ENCODE results near the gene VTCN1.
"Not testable (repeated sequence)": the region's sequence is repeated elsewhere in the genome, so short reads cannot be mapped to it uniquely, and the experiment has no call there.

VTCN1 gene, protein sequence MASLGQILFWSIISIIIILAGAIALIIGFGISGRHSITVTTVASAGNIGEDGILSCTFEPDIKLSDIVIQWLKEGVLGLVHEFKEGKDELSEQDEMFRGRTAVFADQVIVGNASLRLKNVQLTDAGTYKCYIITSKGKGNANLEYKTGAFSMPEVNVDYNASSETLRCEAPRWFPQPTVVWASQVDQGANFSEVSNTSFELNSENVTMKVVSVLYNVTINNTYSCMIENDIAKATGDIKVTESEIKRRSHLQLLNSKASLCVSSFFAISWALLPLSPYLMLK

DNA sequence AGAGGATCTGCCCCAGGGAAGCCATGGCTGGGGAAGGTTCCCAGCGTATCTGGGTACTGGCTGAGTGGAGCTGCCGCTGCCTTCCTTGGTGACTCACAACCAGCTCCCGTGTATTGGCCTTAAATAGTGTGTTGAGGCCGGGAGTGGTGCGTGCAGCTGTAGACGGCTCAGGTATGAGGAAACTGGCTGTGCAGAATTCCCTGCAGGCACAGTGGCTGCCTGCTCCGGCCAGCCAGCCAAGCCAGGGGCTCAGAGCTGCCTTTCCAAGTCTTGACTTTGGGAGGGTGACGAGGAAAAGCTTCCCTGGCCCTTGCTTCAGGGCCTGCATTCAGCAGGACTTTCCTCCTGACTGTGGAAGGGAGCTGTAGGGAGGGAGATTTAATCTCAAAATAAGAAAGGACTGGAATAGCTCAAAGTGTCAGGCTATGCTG, at the start of gene VTCN1:
TSS of gene VTCN1 (minus strand) at position 97 of the 431 bp plus-strand sequence. CDS start at position 25, 72 bp downstream.
- no peak within 1 kb of the TSS for H3K27ac Mint-ChIP-seq
- no peaks in the 10 kb centered on the region for H3K9me3 Mint-ChIP-seq
- no peak within 1 kb of the TSS for H3K4me3 Mint-ChIP-seq
- no peaks in the 10 kb centered on the region for H3K27me3 Mint-ChIP-seq (ENCODE audit: low read depth)
- H3K4me1 Mint-ChIP-seq (ENCODE audit: low read depth), result no peaks in the 10 kb centered on the region
- H3K36me3 Mint-ChIP-seq (ENCODE audit: low read depth), result no peaks in the 10 kb centered on the region

DNA sequence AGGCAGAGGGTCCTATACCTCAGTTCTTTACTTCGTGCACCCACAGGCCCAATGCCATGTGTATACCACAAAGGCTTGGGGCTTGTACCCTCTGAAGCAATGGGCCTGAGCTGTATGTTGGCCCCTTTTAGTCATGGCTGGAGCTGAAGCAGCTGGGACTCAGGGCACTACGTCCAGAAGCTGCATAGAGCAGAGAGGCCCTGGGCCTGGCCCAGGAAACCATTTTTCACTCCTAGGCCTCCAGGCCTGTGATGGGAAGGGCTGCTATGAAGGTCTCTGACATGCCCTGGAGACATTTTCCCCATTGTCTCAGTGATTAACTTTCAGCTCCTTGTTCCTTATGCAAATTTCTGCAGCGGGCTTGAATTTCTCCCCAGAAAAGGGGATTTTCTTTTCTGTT, 48.1 kb upstream of the VTCN1 start:
- H3K27me3 Mint-ChIP-seq (ENCODE audit: low read depth), result no peaks in the 10 kb centered on the region
- H3K4me3 Mint-ChIP-seq, result no peak overlapping the region
- H3K4me1 Mint-ChIP-seq (ENCODE audit: low read depth), result no peaks in the 10 kb centered on the region
- no peaks in the 10 kb centered on the region for H3K36me3 Mint-ChIP-seq (ENCODE audit: low read depth)
- H3K27ac Mint-ChIP-seq, result no peak overlapping the region
- peaks cover 5% of the 10 kb centered on the region for H3K9me3 Mint-ChIP-seq

DNA sequence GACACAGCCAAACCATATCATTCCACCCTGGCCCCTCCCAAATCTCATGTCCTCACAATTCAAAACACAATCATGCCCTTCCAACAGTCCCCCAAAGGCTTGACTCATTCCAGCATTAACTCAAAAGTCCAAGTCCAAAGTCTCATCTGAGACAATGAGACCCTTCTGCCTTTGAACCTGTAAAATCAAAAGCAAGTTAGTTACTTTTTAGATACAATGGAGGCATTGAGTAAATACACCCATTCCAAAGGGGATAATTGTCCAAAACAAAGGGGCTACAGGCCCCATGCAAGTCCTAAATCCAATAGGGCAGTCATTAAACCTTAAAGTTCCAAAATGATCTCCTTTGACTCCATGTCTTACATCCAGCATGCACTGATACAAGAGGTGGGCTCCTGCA, 47.3 kb upstream of the VTCN1 start:
- H3K9me3 Mint-ChIP-seq; H3K27me3 Mint-ChIP-seq (ENCODE audit: low read depth); H3K4me1 Mint-ChIP-seq (ENCODE audit: low read depth); H3K27ac Mint-ChIP-seq; H3K4me3 Mint-ChIP-seq; H3K36me3 Mint-ChIP-seq (ENCODE audit: low read depth): not testable (repeated sequence)

DNA sequence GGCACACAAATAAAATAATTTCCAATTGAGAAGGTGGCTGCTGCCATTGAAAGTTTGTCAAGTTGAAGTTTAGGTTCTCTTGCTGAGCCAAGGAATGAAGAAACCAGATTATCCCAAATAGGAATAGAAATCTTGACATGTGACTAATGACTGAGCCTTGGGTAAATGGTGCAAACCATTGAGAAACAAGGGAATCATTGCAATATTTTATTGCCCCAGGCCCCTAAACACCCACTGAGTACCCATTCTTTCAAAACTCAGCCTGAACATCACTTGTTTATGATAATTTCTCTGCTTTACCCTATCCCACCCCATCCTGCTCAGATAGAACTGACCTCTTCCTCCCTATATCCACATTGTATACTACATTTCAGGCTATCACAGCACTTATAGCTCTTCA, 46.6 kb upstream of the VTCN1 start:
- Mint-ChIP-seq H3K4me1 (ENCODE audit: low read depth) (no peaks in the 10 kb centered on the region), H3K4me3 (no peak overlapping the region), H3K27me3 (ENCODE audit: low read depth) (no peaks in the 10 kb centered on the region), H3K36me3 (ENCODE audit: low read depth) (no peaks in the 10 kb centered on the region), H3K27ac (no peak overlapping the region), H3K9me3 (peaks cover 5% of the 10 kb centered on the region)

DNA sequence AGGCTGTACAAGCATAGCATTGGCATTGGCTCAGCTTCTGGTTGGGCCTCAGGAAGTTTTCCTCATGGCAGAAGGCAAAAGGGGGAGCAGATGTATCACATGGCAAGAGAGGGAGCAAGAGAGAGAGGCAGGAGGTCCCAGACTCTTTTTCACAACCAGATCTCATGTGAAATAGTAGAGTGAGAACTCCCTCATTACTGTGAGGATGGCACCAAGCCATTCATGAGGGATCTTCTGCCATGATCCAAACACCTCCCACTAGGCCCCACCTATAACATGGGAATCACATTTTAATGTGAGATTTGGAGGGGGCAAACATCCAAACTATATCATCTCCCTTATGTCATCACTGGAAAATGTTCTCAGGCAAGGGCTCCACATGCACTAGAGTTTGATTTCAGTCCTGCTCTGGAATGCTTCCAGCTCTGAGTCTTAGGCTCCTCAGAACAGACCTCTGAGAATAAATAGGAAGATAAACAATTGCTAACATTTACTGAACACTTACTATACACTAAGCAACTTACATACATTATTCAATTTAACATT, 39.4 kb upstream of the VTCN1 start:
- Mint-ChIP-seq H3K36me3 (ENCODE audit: low read depth) (no peaks in the 10 kb centered on the region), H3K4me1 (ENCODE audit: low read depth) (no peaks in the 10 kb centered on the region), H3K27ac (no peak overlapping the region), H3K27me3 (ENCODE audit: low read depth) (peaks cover 9% of the 10 kb centered on the region), H3K4me3 (no peak overlapping the region), H3K9me3 (no peaks in the 10 kb centered on the region)

DNA sequence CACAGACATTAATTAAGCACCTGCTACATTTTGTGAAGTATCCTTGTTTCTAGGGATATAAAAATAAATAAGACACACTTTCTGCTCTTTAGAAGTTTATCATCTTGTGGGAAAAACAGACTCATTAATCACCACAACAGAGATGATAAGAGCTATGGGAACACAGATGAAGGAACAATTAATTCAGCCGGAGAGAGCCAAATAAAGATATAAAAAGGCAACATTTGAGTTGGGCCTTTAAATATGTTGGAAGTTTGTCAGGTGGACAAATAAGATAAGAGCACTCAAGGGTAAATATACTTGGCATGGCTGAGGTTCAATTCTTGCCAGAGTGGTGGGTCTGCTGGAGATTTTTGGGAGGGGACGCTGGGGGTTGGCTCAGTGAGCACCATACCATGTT, 34.2 kb upstream of the VTCN1 start:
- Mint-ChIP-seq H3K4me1 (ENCODE audit: low read depth) (no peaks in the 10 kb centered on the region), H3K4me3 (no peak overlapping the region), H3K27me3 (ENCODE audit: low read depth) (peaks cover 33% of the 10 kb centered on the region), H3K9me3 (no peaks in the 10 kb centered on the region), H3K36me3 (ENCODE audit: low read depth) (no peaks in the 10 kb centered on the region), H3K27ac (no peak overlapping the region)

DNA sequence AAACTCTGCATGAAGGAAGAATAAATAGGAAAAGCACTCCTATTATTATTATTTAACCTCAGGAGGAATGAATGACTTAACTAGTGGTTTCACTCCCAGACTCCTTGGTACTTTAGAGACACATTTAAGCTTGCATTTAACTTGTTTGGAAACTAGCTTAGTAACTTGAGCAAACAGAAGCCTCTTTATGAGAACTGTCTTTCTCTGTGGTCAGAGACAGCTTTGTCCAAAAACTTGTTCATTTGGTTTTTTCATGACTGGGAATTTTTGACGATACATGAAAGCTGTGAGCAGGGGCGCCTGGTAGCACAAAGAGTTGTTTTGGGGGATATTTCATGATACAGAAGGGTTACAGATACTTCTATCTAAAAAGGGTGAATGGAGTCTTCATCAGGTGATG, 33.6 kb upstream of the VTCN1 start:
- H3K9me3 Mint-ChIP-seq, result no peaks in the 10 kb centered on the region
- H3K36me3 Mint-ChIP-seq (ENCODE audit: low read depth), result no peaks in the 10 kb centered on the region
- H3K4me1 Mint-ChIP-seq (ENCODE audit: low read depth), result no peaks in the 10 kb centered on the region
- H3K27me3 Mint-ChIP-seq (ENCODE audit: low read depth), result peaks cover 33% of the 10 kb centered on the region
- no peak overlapping the region for H3K4me3 Mint-ChIP-seq
- no peak overlapping the region for H3K27ac Mint-ChIP-seq

DNA sequence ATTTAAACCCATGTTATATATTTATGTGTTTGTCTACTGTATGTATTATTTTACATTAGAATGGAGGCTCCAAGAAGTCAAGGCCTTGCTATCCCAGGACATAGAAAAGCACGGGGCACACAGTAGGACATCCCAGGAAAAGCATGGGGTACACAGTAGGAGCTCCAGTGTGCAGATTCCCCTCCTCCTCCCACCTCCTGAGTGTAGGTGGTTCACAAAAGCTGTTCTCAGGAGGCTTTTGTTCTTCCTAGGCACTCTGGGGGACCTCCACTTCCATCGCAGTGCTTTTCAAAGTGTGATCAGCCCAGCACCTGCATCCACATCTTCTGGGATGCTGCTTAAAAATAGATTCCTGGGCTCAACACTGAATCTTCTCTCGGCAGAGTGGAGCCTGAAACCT, 30.8 kb upstream of the VTCN1 start:
- Mint-ChIP-seq H3K27me3 (ENCODE audit: low read depth) (peaks cover 37% of the 10 kb centered on the region), H3K9me3 (no peaks in the 10 kb centered on the region), H3K4me1 (ENCODE audit: low read depth) (no peaks in the 10 kb centered on the region), H3K36me3 (ENCODE audit: low read depth) (no peaks in the 10 kb centered on the region), H3K4me3 (no peak overlapping the region), H3K27ac (no peak overlapping the region)

DNA sequence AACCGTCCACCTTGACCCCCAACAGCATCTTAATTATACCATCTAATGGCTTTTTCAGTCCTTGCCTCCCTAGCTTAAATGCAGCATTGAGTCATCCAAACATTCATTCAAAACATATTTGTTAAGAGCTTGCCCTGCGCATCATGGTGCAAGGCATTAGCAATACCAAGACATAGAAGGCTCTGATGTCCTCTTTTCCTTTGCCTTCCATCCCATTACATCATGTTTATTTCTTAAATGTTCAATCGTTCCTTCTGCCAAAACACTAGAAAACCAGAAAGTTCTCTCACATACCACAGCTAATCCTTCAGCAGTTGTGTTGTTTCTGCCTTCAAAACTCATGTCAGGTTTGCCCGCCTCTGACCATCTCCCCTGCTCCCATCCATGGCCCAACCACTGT, 29.8 kb upstream of the VTCN1 start:
- no peak overlapping the region for H3K4me3 Mint-ChIP-seq
- H3K36me3 Mint-ChIP-seq (ENCODE audit: low read depth), result no peaks in the 10 kb centered on the region
- no peaks in the 10 kb centered on the region for H3K9me3 Mint-ChIP-seq
- no peaks in the 10 kb centered on the region for H3K4me1 Mint-ChIP-seq (ENCODE audit: low read depth)
- H3K27ac Mint-ChIP-seq, result no peak overlapping the region
- peaks cover 32% of the 10 kb centered on the region for H3K27me3 Mint-ChIP-seq (ENCODE audit: low read depth)

DNA sequence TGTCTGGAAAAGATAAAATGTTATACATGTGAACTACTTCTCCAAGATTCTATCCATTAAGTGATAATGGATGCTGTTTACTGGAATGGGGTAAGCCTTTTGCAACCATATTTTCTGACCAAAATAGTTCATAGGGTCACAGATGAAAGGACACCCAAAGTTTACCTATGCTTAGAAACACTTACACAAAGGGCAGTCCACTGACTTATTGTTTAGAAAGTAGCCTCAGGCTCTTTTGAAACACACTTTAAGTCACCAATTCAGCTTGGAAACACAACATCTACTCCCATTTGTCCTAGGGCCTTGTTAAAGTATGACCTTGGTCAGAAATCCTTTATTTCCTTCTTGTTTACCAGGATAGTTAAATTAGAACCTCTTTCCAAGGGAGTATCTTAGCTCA, 28.7 kb upstream of the VTCN1 start:
- Mint-ChIP-seq H3K9me3 (no peaks in the 10 kb centered on the region), H3K4me1 (ENCODE audit: low read depth) (no peaks in the 10 kb centered on the region), H3K4me3 (no peak overlapping the region), H3K36me3 (ENCODE audit: low read depth) (no peaks in the 10 kb centered on the region), H3K27me3 (ENCODE audit: low read depth) (peaks cover 23% of the 10 kb centered on the region), H3K27ac (no peak overlapping the region)

DNA sequence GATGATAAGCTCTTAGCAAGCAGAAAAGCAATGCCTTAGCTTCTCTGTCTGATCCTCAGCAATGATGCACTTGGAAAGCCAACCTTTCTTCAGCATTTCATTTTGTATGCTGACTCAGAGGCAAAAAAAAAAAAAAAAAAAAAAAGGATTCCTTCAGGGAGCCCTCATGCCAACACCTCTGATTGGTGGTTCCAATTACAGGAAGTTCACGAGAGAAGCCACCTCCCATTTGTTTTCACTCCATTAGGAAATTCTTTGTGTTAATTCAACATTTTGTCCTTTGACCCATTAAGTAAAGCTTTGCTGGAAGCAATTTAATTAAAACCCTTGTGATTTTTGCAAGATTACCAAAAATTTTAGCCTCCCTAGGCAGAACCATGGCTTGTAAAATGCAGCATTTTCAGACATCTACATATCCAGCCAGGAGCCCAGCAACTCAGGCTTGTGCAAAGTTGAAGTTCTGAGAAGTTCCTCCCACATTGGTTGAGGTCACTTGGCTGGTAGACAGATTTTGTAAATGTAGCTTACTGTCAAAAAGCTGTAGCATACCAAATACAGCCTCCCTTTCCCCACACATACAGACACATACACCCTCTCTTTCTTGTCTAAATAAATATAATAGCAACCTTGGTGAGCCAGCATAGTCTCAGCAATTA, 27.1 kb upstream of the VTCN1 start:
- H3K4me3 Mint-ChIP-seq, result no peak overlapping the region
- no peaks in the 10 kb centered on the region for H3K36me3 Mint-ChIP-seq (ENCODE audit: low read depth)
- H3K27ac Mint-ChIP-seq, result no peak overlapping the region
- no peaks in the 10 kb centered on the region for H3K4me1 Mint-ChIP-seq (ENCODE audit: low read depth)
- H3K27me3 Mint-ChIP-seq (ENCODE audit: low read depth), result peaks cover 14% of the 10 kb centered on the region
- no peaks in the 10 kb centered on the region for H3K9me3 Mint-ChIP-seq

DNA sequence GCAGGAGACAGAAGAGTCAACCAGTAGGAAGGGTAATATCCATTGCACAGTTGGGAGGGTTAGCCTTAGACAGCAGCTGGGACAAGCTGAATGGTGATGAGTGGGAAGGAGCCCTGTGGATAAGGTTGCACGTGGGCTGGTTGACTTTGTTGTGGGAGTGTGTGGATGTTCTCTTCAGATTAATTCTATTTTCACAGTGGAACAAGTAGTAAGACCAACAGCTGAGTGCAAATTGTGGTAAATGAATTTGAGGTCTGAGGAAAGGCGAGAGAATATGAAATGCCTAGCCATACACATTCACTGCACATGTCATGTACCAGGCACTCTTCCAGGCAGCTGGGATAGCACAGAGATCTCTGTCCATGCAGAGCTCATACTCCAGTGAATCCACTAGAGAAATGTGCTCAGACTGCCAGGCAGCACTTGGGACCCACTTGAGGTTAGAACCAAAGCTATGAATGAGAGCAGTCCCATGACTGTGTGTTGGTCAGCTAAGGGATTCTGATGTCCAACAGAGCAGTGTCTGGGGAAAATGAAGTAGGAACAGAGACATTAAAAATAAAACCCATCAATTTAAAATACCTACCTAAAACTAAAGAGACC, 25.2 kb upstream of the VTCN1 start:
- no peak overlapping the region for H3K27ac Mint-ChIP-seq
- H3K4me1 Mint-ChIP-seq (ENCODE audit: low read depth), result no peaks in the 10 kb centered on the region
- H3K9me3 Mint-ChIP-seq, result no peaks in the 10 kb centered on the region
- H3K36me3 Mint-ChIP-seq (ENCODE audit: low read depth), result no peaks in the 10 kb centered on the region
- peaks cover 7% of the 10 kb centered on the region for H3K27me3 Mint-ChIP-seq (ENCODE audit: low read depth)
- no peak overlapping the region for H3K4me3 Mint-ChIP-seq

DNA sequence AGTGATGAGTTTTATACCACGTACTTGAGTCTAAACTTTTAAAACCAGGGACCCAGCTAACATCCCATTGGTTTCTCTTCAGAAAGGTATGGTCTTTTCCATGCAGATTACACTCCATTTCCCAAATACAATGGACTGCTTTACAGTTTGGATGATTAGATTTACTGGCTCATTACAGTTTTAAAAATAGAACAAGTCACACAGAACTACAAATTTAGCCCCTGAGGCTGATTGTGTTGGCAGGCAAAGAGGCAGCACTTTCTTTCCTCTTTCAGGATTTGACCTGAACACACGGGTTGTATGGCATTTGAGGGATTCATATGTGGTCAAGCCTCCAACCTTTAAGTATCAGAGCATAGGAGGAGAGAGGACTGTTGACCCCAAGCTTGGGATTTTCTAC, 21.8 kb upstream of the VTCN1 start:
- peaks cover 3% of the 10 kb centered on the region for H3K27me3 Mint-ChIP-seq (ENCODE audit: low read depth)
- no peak overlapping the region for H3K27ac Mint-ChIP-seq
- no peak overlapping the region for H3K4me3 Mint-ChIP-seq
- no peaks in the 10 kb centered on the region for H3K36me3 Mint-ChIP-seq (ENCODE audit: low read depth)
- H3K9me3 Mint-ChIP-seq, result no peaks in the 10 kb centered on the region
- H3K4me1 Mint-ChIP-seq (ENCODE audit: low read depth), result no peaks in the 10 kb centered on the region

DNA sequence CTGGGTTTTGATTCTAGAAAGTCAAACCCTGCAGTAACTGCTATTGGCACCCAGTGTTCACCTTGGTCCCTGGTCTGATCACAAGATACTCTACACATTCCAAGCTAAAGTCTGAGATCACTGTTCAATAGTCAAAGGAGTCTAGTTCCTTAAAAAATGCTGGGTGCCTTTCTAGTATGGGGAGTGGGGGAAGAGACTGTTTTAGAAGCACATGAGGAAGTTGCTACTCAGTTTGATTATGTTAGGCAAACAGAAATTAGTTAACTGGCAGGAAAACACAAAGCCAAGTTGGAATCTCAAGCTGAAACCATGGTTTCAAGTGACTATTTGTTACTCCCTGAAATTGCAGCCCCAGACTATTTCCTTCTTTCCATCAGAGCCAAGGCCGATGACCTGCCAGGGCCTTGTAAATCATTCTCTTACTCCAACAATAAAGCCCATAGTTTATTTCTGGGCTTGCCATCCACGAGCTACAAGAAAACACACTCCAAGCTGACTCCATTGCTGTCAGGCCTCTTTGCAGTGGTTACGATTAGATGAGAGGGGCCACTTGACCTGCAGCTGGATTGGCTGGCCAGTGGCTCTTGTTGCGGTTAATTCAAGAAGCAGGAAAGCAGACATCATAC, 21.1 kb upstream of the VTCN1 start:
- no peak overlapping the region for H3K27ac Mint-ChIP-seq
- H3K36me3 Mint-ChIP-seq (ENCODE audit: low read depth), result no peaks in the 10 kb centered on the region
- no peaks in the 10 kb centered on the region for H3K9me3 Mint-ChIP-seq
- H3K4me3 Mint-ChIP-seq, result no peak overlapping the region
- H3K27me3 Mint-ChIP-seq (ENCODE audit: low read depth), result no peaks in the 10 kb centered on the region
- no peaks in the 10 kb centered on the region for H3K4me1 Mint-ChIP-seq (ENCODE audit: low read depth)

DNA sequence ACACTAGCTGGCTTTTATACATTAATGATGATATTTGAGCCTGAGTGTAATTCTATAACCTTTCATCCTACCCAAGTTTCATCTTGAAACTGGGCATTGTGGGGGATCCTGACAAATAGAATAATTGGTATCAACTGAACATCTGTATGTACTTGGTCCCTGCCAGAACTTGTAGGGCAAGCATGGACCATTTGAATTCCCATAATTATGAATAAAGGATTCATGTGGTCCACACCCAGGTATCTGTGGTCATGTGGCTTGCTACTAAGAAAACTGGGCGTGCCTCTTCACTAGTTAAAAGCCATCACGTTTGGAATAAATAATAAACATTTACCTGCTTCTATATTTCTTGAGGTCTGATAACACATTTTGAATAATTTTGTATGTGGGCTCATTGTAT, 20.6 kb upstream of the VTCN1 start:
- Mint-ChIP-seq H3K4me1 (ENCODE audit: low read depth) (no peaks in the 10 kb centered on the region), H3K4me3 (no peak overlapping the region), H3K27me3 (ENCODE audit: low read depth) (no peaks in the 10 kb centered on the region)

More for the DNA sequence above, 20.6 kb upstream of the VTCN1 start:
- Mint-ChIP-seq H3K36me3 (ENCODE audit: low read depth) (no peaks in the 10 kb centered on the region), H3K27ac (no peak overlapping the region), H3K9me3 (no peaks in the 10 kb centered on the region)
